Activated CD4-positive, CD25-positive, alpha-beta regulatory T cell (primary cell): ENCODE results near the gene LEPR.
"Not testable (repeated sequence)": the region's sequence is repeated elsewhere in the genome, so short reads cannot be mapped to it uniquely, and the experiment has no call there.

Experiments
- DNase-seq, 4 experiments: peaks; one replicate each; lab custom pipeline; 2025; lab: John Stamatoyannopoulos, UW

LEPR gene, protein sequence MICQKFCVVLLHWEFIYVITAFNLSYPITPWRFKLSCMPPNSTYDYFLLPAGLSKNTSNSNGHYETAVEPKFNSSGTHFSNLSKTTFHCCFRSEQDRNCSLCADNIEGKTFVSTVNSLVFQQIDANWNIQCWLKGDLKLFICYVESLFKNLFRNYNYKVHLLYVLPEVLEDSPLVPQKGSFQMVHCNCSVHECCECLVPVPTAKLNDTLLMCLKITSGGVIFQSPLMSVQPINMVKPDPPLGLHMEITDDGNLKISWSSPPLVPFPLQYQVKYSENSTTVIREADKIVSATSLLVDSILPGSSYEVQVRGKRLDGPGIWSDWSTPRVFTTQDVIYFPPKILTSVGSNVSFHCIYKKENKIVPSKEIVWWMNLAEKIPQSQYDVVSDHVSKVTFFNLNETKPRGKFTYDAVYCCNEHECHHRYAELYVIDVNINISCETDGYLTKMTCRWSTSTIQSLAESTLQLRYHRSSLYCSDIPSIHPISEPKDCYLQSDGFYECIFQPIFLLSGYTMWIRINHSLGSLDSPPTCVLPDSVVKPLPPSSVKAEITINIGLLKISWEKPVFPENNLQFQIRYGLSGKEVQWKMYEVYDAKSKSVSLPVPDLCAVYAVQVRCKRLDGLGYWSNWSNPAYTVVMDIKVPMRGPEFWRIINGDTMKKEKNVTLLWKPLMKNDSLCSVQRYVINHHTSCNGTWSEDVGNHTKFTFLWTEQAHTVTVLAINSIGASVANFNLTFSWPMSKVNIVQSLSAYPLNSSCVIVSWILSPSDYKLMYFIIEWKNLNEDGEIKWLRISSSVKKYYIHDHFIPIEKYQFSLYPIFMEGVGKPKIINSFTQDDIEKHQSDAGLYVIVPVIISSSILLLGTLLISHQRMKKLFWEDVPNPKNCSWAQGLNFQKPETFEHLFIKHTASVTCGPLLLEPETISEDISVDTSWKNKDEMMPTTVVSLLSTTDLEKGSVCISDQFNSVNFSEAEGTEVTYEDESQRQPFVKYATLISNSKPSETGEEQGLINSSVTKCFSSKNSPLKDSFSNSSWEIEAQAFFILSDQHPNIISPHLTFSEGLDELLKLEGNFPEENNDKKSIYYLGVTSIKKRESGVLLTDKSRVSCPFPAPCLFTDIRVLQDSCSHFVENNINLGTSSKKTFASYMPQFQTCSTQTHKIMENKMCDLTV

DNA sequence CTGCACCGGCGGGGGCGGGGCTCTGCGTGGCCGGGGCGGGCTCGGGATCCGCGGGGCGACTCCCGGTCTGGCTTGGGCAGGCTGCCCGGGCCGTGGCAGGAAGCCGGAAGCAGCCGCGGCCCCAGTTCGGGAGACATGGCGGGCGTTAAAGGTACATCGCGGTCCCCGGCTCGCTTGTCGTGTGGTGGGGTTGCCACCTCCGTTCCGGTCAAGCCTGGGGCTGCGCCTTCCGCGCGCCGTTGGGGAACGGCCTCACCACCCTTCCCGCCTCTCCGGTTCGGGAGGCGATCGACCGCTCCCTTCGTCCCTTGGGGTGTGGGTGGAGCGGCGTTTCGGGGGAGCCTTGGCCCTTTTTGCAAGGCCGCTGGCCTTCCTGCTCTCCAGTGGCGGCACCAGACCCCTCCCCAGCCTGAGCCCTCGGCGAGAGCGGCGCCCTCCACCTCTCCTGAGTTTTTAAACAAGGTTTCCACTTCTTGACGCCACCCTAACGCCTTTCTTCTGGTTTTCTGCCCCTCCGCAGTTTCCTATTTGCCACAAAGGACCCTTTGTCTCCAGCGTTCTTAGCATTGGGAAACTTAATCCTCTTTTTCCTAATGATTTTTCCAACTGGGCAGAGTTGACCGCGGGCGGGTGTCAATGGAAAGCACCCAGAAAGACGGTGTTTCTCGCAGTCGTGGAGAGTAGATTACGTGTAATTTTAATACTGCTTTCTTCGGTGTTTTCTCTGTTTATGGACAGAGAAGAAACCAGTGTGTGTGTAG lies at the start of gene LEPR, which contains the start of gene LEPROT:
Gene LEPR (plus strand): TSS at position 79 of the 761 bp plus-strand sequence. CDS start 144,898 bp downstream, outside the sequence.
Gene LEPROT (plus strand): TSS at position 79 of the 761 bp plus-strand sequence. CDS start 57 bp downstream, at position 136.
- no peak for DNase-seq

DNA sequence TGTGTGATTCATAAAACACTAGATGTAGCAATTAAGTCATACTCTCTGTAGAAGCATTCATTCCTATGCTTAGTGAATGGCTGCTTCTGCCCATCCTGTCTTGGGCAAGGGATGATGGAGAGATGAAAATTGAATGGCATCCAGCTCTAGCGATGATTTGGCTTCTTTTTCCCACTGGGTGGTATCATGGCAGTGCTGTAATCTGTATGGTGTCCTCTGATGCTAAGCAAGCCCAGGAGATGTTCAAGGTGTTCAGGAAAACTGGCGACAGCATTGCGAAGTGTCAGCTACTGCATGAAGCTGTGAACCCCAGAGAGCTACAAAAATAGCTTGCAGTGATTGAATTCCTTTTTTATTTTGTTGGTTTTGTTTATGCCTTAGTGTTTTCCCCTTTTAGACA lies 48.9 kb upstream of the LEPR start:
- DNase-seq: no peak

DNA sequence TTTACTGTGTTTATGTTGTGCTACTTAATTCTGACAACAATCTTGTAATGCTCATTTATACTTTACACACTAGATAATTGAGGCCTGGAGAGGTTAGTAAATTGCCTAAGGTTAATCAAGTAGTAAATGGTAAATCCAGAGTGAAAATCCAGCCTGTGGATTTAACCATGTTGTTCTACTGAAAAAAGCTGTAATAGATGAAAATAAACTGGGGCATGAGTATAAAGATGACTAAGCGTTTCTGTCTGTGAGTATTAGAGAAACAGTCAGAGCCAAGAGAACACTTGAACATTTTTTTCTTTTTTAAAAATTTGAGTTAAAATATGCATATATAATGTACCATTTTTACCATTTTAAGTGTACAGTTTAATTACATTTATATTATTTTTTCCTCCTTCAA lies 47.9 kb upstream of the LEPR start:
- DNase-seq: no peak

DNA sequence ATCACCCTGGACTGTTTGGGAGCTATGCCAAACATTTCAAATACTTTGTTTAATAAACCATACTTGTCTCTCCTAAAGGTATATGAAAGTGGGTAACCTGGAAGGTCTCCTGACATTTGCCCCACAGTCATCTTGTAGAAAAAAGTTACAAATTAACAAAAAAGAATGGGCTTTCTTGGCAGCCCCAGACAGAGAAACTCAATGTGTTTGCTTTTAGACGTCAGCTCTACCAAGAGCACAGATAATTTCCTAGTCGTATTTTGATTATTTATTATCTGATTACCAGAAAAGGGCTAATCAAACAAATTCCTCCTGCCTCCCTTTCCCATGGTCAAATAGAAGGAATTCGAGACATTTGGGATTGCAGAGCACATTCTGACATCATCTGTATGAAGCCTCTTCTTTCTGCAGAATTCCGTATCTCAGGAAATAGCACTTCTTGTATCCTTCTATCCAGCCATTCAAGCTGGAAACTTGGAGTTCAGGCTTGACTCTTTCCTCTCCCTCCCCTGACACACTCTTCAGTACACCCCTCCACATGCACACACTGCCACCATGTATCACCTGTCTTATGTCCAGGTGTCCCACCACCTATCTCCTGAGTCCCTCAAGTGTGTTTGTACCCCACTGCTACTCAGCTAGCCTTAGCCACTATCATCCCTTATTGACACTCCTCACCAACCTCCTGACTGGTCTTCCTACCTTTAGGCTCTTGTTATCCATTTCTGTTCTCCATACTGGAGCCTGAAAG lies 42.8 kb upstream of the LEPR start:
- no peak for DNase-seq

DNA sequence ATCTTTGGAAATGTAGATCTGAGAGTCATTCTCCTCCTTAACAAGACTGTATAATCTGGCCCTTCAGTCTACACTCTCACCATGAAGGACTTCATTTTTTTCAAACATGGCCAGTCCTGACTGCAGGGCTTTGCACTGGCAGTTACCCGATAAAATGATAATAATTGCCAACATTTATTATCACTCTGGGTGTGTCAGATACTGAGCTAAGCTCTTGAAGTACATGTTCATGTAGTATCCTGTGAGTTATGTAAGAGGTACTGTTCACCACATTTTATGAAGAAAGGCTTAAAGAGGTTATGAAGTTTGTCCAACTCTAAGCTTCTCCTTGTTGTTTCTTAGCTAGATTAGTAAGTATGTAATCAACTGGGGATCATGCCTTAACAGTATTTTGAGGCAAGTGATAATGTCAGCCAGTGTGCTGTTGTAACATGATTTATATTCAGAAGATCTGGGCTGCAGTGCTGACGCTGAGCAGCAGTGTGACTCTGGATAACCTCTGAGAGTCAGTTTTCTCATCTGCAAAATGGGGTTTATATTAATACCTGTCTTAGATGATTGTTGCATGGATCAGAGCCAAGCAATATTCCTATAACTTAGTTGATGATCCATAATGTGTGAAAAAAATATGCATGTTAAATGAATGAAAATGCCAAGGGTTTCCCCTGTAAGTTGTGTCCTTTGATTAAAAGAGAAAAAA lies 42.1 kb upstream of the LEPR start:
- no peak for DNase-seq

DNA sequence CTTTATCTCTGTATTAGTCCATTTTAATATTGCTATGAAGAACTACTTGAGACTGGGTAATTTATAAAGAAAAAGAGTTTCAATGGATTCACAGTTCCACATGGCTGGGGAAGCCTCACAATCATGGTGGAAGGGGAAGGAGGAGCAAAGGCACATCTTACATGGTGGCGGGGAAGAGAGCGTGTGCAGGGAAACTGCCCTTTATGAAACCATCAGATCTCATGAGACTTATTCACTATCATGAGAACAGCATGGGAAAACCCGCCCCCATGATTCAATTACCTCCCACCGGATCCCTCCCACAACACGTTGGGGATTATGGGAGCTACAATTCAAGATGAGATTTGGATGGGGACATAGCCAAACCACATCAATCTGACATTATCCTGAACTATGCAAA lies 36.0 kb upstream of the LEPR start:
- not testable (repeated sequence) for DNase-seq

DNA sequence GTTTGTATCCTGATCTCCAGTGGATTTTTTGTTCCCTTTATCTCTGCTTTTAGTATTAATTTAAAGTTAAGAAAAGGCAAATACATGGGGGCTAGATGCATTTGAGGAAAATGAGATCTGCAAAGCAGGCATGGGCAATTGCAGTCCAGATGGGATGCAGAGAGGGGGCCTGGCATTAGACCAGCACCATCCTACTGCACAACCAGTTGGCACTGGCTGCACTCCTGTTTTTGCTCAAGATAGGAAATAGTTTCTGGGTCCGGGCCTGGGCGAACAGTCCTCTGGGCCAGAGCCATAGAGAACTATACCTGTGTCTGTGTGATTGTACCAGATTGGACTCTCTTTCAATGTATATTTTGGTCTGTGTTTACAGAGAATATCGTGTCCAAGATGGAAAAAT lies 34.0 kb upstream of the LEPR start:
- DNase-seq: no peak

DNA sequence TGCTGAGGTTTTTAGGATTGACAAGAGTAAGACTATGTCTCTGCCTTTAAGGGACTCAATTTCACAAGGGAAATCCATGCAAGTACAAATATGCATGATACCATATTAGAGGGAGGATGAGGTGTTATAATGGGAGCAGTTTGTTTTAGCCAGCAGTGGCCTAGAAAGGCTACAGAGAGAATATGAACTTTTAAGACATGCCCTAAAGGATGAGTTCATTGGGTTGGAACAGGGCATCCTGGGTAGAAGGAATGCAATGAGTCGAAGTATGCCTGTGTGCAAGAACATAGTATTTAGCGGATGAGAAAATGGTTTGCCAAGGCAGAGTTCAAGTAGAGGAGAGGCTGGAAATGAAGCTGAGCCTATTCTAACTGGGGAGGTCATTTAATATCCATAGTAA lies 32.6 kb upstream of the LEPR start:
- DNase-seq: no peak

DNA sequence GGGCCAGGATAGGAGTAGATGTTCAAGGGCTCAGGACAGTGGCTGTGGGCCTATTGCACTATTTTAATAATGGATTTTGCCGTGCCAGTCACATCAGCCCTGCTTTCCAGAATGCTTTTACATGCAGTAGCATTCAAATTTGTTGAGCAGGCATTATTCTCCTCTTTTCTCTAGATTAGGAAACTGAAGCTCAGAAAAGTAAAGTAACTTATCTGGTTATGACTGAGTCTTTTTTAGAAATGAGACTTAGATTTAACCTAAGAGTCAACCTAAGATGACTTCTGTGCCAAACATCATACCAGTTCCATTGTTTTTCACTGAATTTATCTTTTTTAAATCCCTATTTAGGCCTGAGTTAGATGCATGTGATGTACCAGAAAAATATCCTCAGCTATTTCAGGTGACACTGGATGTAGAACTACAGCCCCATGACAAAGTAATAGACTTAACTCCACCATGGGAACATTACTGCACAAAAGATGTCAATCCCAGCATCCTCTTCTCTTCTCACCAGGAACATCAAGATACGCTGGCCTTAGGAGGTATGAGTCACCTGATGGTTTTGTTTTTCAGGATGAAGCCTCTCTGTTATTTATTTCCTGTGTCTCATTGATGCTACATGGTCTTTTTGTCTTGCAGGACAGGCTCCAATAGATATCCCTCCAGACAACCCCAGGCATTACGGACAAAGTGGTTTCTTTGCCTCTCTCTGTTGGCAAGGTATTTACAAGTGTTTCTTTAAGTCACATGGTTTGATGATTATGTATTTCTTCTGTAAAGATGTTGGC lies 31.4 kb upstream of the LEPR start:
- DNase-seq: no peak

DNA sequence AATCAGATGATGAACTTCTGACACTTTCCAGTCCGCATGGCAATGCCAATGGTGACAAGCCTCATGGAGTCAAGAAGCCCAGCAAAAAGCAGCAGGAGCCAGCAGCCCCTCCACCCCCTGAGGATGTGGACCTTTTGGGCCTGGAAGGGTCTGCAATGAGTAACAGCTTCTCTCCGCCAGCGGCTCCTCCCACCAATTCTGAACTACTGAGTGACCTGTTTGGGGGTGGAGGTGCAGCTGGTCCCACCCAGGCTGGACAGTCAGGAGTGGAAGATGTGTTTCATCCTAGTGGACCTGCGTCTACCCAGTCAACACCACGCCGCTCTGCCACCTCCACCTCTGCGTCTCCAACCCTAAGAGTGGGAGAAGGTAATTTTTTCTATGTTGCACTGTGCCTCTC lies 28.0 kb upstream of the LEPR start:
- no peak for DNase-seq

DNA sequence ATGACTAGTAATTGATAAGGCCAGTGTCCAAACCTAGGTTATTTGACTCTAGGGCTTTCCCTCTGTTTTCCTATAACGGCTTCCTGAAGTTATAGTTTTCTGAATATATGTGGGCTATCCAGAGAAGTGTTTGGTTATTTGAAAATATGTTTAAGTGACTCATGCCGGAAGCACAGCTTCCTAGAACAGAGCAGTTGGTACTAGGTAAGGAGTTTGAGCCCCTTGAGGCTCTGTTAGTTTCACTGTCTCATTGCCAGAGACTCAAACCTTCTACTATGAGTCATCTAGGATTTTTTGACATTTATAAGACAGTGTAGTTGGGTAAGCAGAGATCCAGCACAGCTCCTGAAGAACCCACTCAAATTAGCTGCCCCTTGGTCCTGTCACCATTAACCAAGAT lies 27.1 kb upstream of the LEPR start:
- DNase-seq: no peak

DNA sequence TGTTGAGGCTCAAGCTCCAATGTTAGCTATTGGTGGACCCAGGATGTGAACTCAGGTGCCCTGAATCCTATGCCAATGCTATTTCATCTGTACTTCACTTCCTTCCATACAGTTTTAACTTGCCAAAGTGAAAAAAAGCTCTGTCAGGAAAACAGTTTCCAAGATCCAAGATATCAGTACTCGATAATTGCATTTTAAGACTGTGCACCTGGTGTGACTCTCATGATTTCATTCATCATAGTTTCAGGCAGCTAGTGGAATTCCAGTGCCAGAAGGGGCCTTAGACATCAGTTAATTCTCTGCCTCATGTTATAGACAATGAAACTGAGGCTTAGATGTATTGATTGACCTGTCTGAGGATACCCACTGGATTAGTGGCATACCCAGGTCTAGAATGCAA lies 26.5 kb upstream of the LEPR start:
- DNase-seq: no peak

DNA sequence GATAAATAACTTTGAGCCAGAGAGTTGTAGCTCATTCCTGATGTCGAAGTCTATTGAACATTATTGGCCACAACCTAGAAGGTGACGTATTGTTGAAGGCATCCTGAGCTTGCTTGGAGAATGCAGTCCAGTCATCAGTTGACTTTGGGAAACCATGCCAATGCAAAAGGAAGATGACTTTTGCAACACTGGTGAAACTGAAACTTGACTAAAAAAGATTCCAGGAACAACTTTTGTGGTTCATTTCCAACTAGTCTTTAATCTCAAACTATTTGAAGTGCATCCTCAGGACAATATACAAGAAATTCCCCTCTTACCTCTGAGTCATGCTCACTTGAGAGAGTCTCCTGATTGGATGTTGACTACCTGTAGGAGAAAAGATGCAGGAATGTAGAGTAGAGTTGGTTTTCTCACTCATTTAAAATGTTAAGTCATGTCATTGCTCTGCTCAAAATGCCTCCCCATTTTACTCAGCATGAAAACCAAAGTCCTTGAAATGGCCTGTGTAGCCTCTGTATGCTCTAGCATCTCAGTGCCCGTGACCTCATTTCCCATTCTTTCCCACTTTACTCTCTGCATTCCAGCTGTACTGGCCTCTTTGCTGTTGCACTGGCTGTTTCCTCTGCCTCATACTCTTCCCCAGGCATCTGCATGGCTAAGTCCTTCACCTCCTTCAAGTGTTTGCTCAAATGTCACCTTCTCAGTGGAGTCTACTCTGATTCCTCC lies 24.4 kb upstream of the LEPR start:
- no peak for DNase-seq

DNA sequence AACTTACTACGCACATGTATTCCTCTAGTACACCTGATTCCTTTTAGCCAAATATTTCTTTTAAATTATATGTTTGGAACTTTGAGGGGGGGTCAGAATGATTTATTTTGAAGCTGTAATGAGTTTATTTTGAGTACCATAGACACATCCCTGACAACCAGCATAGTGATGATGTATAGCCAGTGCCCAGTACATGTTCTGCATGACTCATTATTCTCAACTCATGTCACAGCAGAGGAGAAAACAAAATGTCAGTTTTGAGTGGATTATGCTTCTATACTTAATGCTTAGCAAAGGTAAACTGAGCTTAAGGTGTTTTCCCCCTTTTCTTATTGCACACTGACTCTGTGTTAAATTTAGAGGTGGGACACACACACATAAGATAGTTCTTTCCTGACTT lies 22.4 kb upstream of the LEPR start:
- no peak for DNase-seq

DNA sequence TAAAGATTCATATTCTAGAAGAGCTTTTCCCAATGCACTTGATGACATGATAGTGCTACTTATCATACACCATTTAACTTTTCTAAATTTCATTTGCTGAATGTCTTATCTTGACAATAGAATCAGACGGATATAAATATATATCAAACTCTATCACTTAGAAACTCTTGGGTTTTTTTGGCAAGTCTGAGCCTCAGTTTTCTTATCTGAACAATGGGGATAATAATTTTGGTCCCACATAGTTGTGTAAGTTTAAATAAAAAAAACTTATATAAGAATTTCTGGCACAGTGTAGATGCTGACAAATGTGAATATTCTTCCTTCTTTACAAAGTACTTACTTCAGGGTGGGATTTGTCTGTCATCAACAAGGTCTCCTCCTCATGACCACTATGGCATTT lies 21.5 kb upstream of the LEPR start:
- no peak for DNase-seq

DNA sequence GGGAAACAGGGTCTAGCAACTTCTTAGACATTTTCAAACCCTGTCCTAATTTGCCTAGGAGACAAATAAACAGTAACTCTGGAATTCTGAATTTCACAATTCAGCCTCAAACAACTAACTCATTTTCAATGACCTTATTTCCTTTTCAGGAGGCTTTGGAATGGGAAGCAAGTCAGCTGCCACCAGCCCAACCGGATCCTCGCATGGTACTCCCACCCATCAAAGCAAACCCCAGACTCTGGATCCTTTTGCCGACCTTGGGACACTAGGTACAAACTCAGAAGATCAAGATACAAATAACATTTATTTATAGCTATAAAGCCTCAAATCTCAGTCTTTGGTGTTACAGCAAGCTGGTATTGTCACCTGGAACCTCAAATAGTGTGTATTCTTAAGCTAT lies 18.9 kb upstream of the LEPR start:
- no peak for DNase-seq

DNA sequence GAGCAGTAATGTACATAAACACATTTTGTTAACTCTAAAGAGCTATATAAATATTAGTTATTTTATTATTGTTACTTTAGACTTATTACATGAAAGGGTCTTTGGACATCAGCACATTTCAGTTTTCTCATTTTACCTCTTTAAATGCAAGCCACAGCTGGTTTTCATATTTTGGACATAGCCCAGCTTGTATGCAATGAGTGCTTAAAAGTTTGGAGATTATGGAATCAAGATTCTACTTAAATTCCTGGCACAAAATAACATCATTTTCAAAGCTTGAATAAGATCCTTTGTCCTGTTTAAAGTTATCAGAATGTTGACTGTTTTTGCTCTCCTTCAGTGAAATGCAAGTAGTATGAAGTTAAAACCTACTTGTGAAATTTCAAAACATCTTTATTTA lies 15.5 kb upstream of the LEPR start:
- no peak for DNase-seq

DNA sequence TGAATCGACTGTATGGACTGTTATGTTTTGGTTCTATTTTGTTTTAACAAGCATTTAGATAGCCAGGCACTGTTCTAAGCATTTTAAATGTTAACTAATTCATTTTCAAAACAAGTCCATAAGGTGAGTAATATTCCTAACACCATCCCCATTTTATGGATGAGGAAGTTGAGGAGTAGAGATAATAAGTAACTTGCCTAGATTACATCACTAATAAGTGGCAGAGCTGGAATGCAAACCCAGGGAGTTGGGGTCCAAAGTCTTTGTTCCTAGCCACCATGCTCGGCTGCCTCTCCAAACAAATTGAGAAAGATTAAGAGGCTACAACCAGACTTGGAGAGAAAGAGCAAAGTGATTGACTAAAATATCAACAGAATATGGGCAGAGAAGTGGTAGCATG lies 12.6 kb upstream of the LEPR start:
- no peak for DNase-seq

DNA sequence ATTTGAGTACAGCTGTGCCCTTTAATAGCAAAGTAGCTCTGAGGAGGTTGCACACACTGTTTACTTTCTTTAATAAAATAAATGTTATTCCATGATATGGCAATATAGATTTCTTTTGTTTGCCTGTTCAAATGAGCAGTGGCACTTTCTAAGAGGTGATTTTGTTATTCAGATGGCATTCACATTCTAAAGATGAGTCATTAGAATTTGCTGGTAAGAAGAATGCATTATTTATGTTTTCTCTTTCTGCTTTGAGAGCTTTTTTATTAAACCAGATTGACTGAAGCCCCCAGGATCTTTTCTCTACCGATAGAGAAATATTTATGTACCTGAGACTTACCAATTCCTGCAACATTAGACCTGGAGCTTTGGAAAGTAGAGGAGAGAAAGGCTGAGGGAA lies 11.2 kb upstream of the LEPR start:
- no peak for DNase-seq
